Right cardiac atrium (tissue), 5 donors: ENCODE measurements around the gene MYZAP. TPM values are rescaled to one million over a fixed set of nuclear protein-coding genes. Genes with fewer than 3 reads are reported as not detected.

Source experiments
- ATAC-seq, 2 donors: fragments of 200-7000 bp; cut with Tn5 transposase; one replicate each; pipeline versions ENCODE4 v1.8.0 to v1.9.1; 2020; ENCODE audit warnings: moderate library complexity in 2 of 2, mild to moderate bottlenecking in 1 of 2
- DNase-seq, 3 donors: peaks; one replicate each; pipeline ENCODE4 v3.0.0-alpha.2; 2020
- H3K27ac ChIP-seq: one replicate; pipeline ENCODE4 v1.5.1; 2013; ENCODE audit warnings: mild to moderate bottlenecking, low read length, control low read depth, moderate library complexity
- H3K27me3 ChIP-seq: one replicate; pipeline ENCODE4 v1.6.1; 2013; ENCODE audit not compliant: control insufficient read depth, insufficient read depth
- H3K4me1 ChIP-seq: one replicate; pipeline ENCODE4 v1.6.1; 2013; ENCODE audit warnings: low read length; ENCODE audit not compliant: control insufficient read depth, insufficient read depth
- H3K4me3 ChIP-seq: one replicate; pipeline ENCODE4 v1.5.1; 2013; ENCODE audit warnings: low read length, control low read depth
- H3K9me3 ChIP-seq: one replicate; pipeline ENCODE4 v1.6.1; 2013; ENCODE audit warnings: low read length; ENCODE audit not compliant: control insufficient read depth
- WGBS: extraction: QIAGEN DNeasy Blood & Tissue Kit; methylation state at CpG from one replicate; pipeline ENCODE4 v1.1.7; 2013; 5-methylcytosine and 5-hydroxymethylcytosine counted together
- intact Hi-C, 4 donors: fragments of 100-400 bp; cut with DNase I; formaldehyde crosslinking; loops; one replicate each; pipeline versions ENCODE4 v1.11.0 to v1.14.0; 2022 to 2023
- polyA plus RNA-seq: library from polyadenylated mRNA; stranded (reverse); fragments of 200-250 nt; gene quantifications from one replicate; pipeline ENCODE4 v1.2.3, GENCODE V29; 2013
- total RNA-seq, 4 donors: library from RNA; stranded (reverse); fragmentation: NEBNext Ultra II Directional; extraction: Animal tissue kit (Norgen Biotek cat#: 25700); gene quantifications; one replicate each; pipeline ENCODE4 v1.2.1, GENCODE V29; 2021
- donor health status: healthy with polysubstance abuse.
- donor health status: DM: no; HTN: yes; CAD: no.
- donor health status: DM: no; HTN: no; CAD: no.
- donor health status: DM: no; HTN: yes; CAD: no; lungs with severe emphysema.
- donor health status: DM: yes; HTN: yes; CAD: no.

MYZAP gene
- total and polyA plus RNA-seq, 5 donors = 557 to 764 (median 620) TPM

GRCh38 chr15:57643826-57644225, 52.1 kb downstream of the MYZAP start:
- WGBS = 94% methylated on average over 4 of the region's 4 CpGs
- ATAC-seq = no peak
- no peak for DNase-seq
- Histone ChIP-seq H3K9me3 (no peaks in the 10 kb centered on the region), H3K27ac (no peak overlapping the region), H3K27me3 (no peaks in the 10 kb centered on the region), H3K4me3 (no peak overlapping the region), H3K4me1 (peaks cover 3% of the 10 kb centered on the region)
- intact Hi-C loops = no loop called here

- WGBS = 66% methylated on average over 5 of the region's 5 CpGs
- Histone ChIP-seq H3K4me1 (peaks cover 5% of the 10 kb centered on the region), H3K27ac (peak overlapping the region; percentile 79), H3K4me3 (no peak overlapping the region), H3K27me3 (no peaks in the 10 kb centered on the region), H3K9me3 (no peaks in the 10 kb centered on the region)
- peak; percentile 43 for ATAC-seq
- no peak for DNase-seq
- intact Hi-C loops = no loop called here
These were observed 54.4 kb downstream of the MYZAP start for GRCh38 chr15:57646087-57646486.

- H3K9me3 ChIP-seq = no peaks in the 10 kb centered on the region
- peak overlapping the region; percentile 71 for H3K27ac ChIP-seq
- H3K4me1 ChIP-seq = peaks cover 5% of the 10 kb centered on the region
- intact Hi-C loops = no loop called here
- WGBS = 60% methylated on average over 6 of the region's 6 CpGs
- DNase-seq (no peak), ATAC-seq (peak in 1 of 2 donors; percentile 30)
- no peaks in the 10 kb centered on the region for H3K27me3 ChIP-seq
- no peak overlapping the region for H3K4me3 ChIP-seq
These were observed 55.5 kb downstream of the MYZAP start for GRCh38 chr15:57647071-57647790.

GRCh38 chr15:57647791-57648130, 56.1 kb downstream of the MYZAP start:
- H3K4me3 ChIP-seq = no peak overlapping the region
- intact Hi-C loops = no loop called here
- H3K9me3 ChIP-seq = no peaks in the 10 kb centered on the region
- DNase-seq = peak in 2 of 3 donors; percentile 44 to 62
- H3K27me3 ChIP-seq = no peaks in the 10 kb centered on the region
- ATAC-seq = peak; percentile 47 to 76
- peaks cover 5% of the 10 kb centered on the region for H3K4me1 ChIP-seq
- WGBS = 68% methylated on average over 3 of the region's 3 CpGs
- H3K27ac ChIP-seq = peak overlapping the region; percentile 43

- 71% methylated on average over 3 of the region's 3 CpGs for WGBS
- DNase-seq = no peak
- H3K4me3 ChIP-seq = no peak overlapping the region
- H3K4me1 ChIP-seq = peaks cover 7% of the 10 kb centered on the region
- no peaks in the 10 kb centered on the region for H3K9me3 ChIP-seq
- peak in 1 of 2 donors; percentile 39 for ATAC-seq
- intact Hi-C loops = no loop called here
- H3K27ac ChIP-seq = no peak overlapping the region
- no peaks in the 10 kb centered on the region for H3K27me3 ChIP-seq
These were observed 57.4 kb downstream of the MYZAP start for GRCh38 chr15:57649138-57649537.

- Histone ChIP-seq H3K27ac (no peak overlapping the region), H3K4me1 (peaks cover 9% of the 10 kb centered on the region), H3K9me3 (no peaks in the 10 kb centered on the region), H3K4me3 (no peak overlapping the region), H3K27me3 (no peaks in the 10 kb centered on the region)
- ATAC-seq (peak; percentile 20 to 48), DNase-seq (peak in 2 of 3 donors; percentile 25 to 55)
- intact Hi-C loops = no loop called here
- 48% methylated on average over 3 of the region's 3 CpGs for WGBS
These were observed 59.7 kb downstream of the MYZAP start for GRCh38 chr15:57651445-57651844.

- peaks cover 6% of the 10 kb centered on the region for H3K4me1 ChIP-seq
- H3K27ac ChIP-seq = no peak overlapping the region
- H3K4me3 ChIP-seq = no peak overlapping the region
- 84% methylated on average over 4 of the region's 4 CpGs for WGBS
- DNase-seq (no peak), ATAC-seq (no peak)
- H3K27me3 ChIP-seq = no peaks in the 10 kb centered on the region
- no peaks in the 10 kb centered on the region for H3K9me3 ChIP-seq
- intact Hi-C loops = no loop called here
These were observed 60.8 kb downstream of the MYZAP start for GRCh38 chr15:57652481-57652880.

- DNase-seq = no peak
- WGBS = 75% methylated on average over 6 of the region's 6 CpGs
- Histone ChIP-seq H3K4me3 (no peak overlapping the region), H3K27ac (no peak overlapping the region), H3K27me3 (no peaks in the 10 kb centered on the region), H3K4me1 (peaks cover 6% of the 10 kb centered on the region), H3K9me3 (no peaks in the 10 kb centered on the region)
- intact Hi-C loops = no loop called here
- no peak for ATAC-seq
These were observed 62.6 kb downstream of the MYZAP start for GRCh38 chr15:57654153-57654852.

- DNase-seq (no peak), ATAC-seq (peak; percentile 22 to 26)
- peaks cover 6% of the 10 kb centered on the region for H3K4me1 ChIP-seq
- H3K9me3 ChIP-seq = no peaks in the 10 kb centered on the region
- no peaks in the 10 kb centered on the region for H3K27me3 ChIP-seq
- H3K27ac ChIP-seq = peak overlapping the region; percentile 32
- intact Hi-C loops = no loop called here
- 79% methylated on average over 6 of the region's 6 CpGs for WGBS
- no peak overlapping the region for H3K4me3 ChIP-seq
These were observed 63.3 kb downstream of the MYZAP start for GRCh38 chr15:57655053-57655452.

- DNase-seq (no peak), ATAC-seq (no peak)
- 85% methylated on average over 1 of the region's 1 CpG for WGBS
- H3K9me3 ChIP-seq = no peaks in the 10 kb centered on the region
- H3K4me3 ChIP-seq = no peak overlapping the region
- H3K4me1 ChIP-seq = peaks cover 6% of the 10 kb centered on the region
- H3K27ac ChIP-seq = peak overlapping the region; percentile 6
- H3K27me3 ChIP-seq = no peaks in the 10 kb centered on the region
- intact Hi-C loops = no loop called here
These were observed 64.1 kb downstream of the MYZAP start for GRCh38 chr15:57655809-57656208.

- Histone ChIP-seq H3K27ac (no peak overlapping the region), H3K9me3 (no peaks in the 10 kb centered on the region), H3K4me1 (peaks cover 4% of the 10 kb centered on the region), H3K4me3 (no peak overlapping the region), H3K27me3 (no peaks in the 10 kb centered on the region)
- ATAC-seq (peak; percentile 10 to 46), DNase-seq (no peak)
- intact Hi-C loops = no loop called here
- 64% methylated on average over 3 of the region's 3 CpGs for WGBS
These were observed 64.7 kb downstream of the MYZAP start for GRCh38 chr15:57656434-57656833.
